IMR-90 (cell line): ENCODE measurements around the gene NKX6-2. TPM values are rescaled to one million over a fixed set of nuclear protein-coding genes. Genes with fewer than 3 reads are reported as not detected.

Experiments used
- ATAC-seq: fragments of 200-7000 bp; cut with Tn5 transposase; 2 replicates; pipeline ENCODE4 v1.9.1; 2020; ENCODE audit warnings: low read depth, mild to moderate bottlenecking, moderate library complexity
- BruUV-seq: library from RNA; stranded (reverse); fragments of 400-500 nt; replicated peaks from 2 replicates; lab custom pipeline; 2021; lab: Mats Ljungman, UMichigan
- CTCF ChIA-PET: fragments of 300-600 bp; formaldehyde crosslinking; extraction: SDS; loops from one replicate; lab custom pipeline; 2021; ENCODE audit warnings: antibody characterized with exemption; lab: Yijun Ruan, JAX
- POLR2A ChIA-PET: fragments of 300-600 bp; sonication (Branson Sonifier 250); formaldehyde crosslinking; loops from one replicate; lab custom pipeline; 2022; ENCODE audit warnings: antibody characterized with exemption; ENCODE audit not compliant: unreplicated experiment; lab: Charles Lee
- DNase-seq: peaks from one replicate; pipeline ENCODE4 v3.0.0; 2013
- H2AFZ ChIP-seq: replicated peaks from 2 replicates; pipeline ENCODE3; 2013; ENCODE audit warnings: low read length, mild to moderate bottlenecking; ENCODE audit not compliant: poor library complexity
- H2AK5ac ChIP-seq: 2 replicates; pipeline ENCODE4 v1.6.1; 2013; ENCODE audit warnings: low read depth, low read length, inconsistent platforms
- H2AK9ac ChIP-seq: replicated peaks from 2 replicates; pipeline ENCODE3; 2013; ENCODE audit warnings: mild to moderate bottlenecking, low read depth, low read length, moderate library complexity; ENCODE audit not compliant: poor library complexity
- H2BK120ac ChIP-seq: 2 replicates; pipeline ENCODE4 v1.6.1; 2013; ENCODE audit warnings: low read depth, low read length, inconsistent platforms
- H2BK15ac ChIP-seq: 3 replicates; pipeline ENCODE4 v1.6.1; 2013; ENCODE audit warnings: low read depth, low read length, inconsistent platforms
- H2BK20ac ChIP-seq: 2 replicates; pipeline ENCODE4 v1.6.1; 2013; ENCODE audit warnings: low read depth, mild to moderate bottlenecking, inconsistent platforms, low read length, moderate library complexity
- H2BK5ac ChIP-seq: 2 replicates; pipeline ENCODE4 v1.6.1; 2013; ENCODE audit warnings: mild to moderate bottlenecking, low read depth, low read length, inconsistent platforms; ENCODE audit not compliant: poor library complexity, severe bottlenecking
- H3K14ac ChIP-seq: replicated peaks from 2 replicates; pipeline ENCODE4 v1.6.1; 2013; ENCODE audit warnings: low read depth, low read length, inconsistent platforms
- H3K18ac ChIP-seq: 2 replicates; pipeline ENCODE4 v1.6.1; 2013; ENCODE audit warnings: low read depth, low read length, control low read depth
- H3K23ac ChIP-seq: 2 replicates; pipeline ENCODE4 v1.6.1; 2013; ENCODE audit warnings: low read depth, low read length, inconsistent platforms
- H3K27ac ChIP-seq: 2 replicates; pipeline ENCODE4 v1.5.1; 2013; ENCODE audit warnings: mild to moderate bottlenecking, control low read depth, low read length; ENCODE audit not compliant: insufficient read depth
- H3K27me3 ChIP-seq: 2 replicates; pipeline ENCODE4 v1.6.1; 2013; ENCODE audit warnings: low read length; ENCODE audit not compliant: control insufficient read depth, insufficient read depth
- H3K36me3 ChIP-seq: 2 replicates; pipeline ENCODE4 v1.6.1; 2013; ENCODE audit warnings: low read length, mixed read lengths; ENCODE audit not compliant: control insufficient read depth, insufficient read depth
- H3K4ac ChIP-seq: 2 replicates; pipeline ENCODE4 v1.6.1; 2013; ENCODE audit warnings: low read depth, low read length, inconsistent platforms
- H3K4me1 ChIP-seq: 2 replicates; pipeline ENCODE4 v1.6.1; 2013; ENCODE audit warnings: low read length, mixed read lengths; ENCODE audit not compliant: control insufficient read depth, insufficient read depth
- H3K4me2 ChIP-seq: 2 replicates; pipeline ENCODE4 v1.6.1; 2013; ENCODE audit warnings: low read depth, mild to moderate bottlenecking, control low read depth, low read length, moderate library complexity
- H3K4me3 ChIP-seq: 2 replicates; pipeline ENCODE4 v1.5.1; 2013; ENCODE audit warnings: low read depth, mild to moderate bottlenecking, control low read depth, low read length, moderate library complexity; ENCODE audit not compliant: insufficient read depth
- H3K56ac ChIP-seq: 2 replicates; pipeline ENCODE4 v1.6.1; 2013; ENCODE audit warnings: low read length, inconsistent platforms; ENCODE audit not compliant: insufficient read depth; ENCODE audit errors: extremely low read depth
- H3K79me1 ChIP-seq, 2 experiments: 2 replicates each; pipeline ENCODE4 v1.6.1; 2013; ENCODE audit warnings: low read length in 2 of 2, inconsistent platforms in 1 of 2, low read depth in 1 of 2
- H3K9ac ChIP-seq: 2 replicates; pipeline ENCODE4 v1.6.1; 2013; ENCODE audit warnings: low read depth, low read length, control low read depth
- H3K9me1 ChIP-seq: 2 replicates; pipeline ENCODE4 v1.6.1; 2013; ENCODE audit warnings: low read length, inconsistent platforms; ENCODE audit not compliant: insufficient read depth
- H3K9me3 ChIP-seq: 2 replicates; pipeline ENCODE4 v1.6.1; 2013; ENCODE audit warnings: low read length; ENCODE audit not compliant: control insufficient read depth, insufficient read depth
- H4K20me1 ChIP-seq: 2 replicates; pipeline ENCODE4 v1.6.1; 2013; ENCODE audit warnings: low read length, inconsistent platforms; ENCODE audit not compliant: insufficient read depth
- H4K5ac ChIP-seq: 2 replicates; pipeline ENCODE4 v1.6.1; 2013; ENCODE audit warnings: mild to moderate bottlenecking, low read depth, low read length, control low read depth
- H4K8ac ChIP-seq, 2 experiments: 2 replicates each; pipeline ENCODE4 v1.6.1; 2013; ENCODE audit warnings: low read depth in 2 of 2, low read length in 2 of 2, control low read depth in 1 of 2, inconsistent platforms in 1 of 2
- H4K91ac ChIP-seq: 2 replicates; pipeline ENCODE4 v1.6.1; 2013; ENCODE audit warnings: low read depth, low read length, inconsistent platforms; ENCODE audit not compliant: insufficient read depth
- BHLHE40 ChIP-seq: fragments of 150-350 bp; IDR thresholded peaks from 2 replicates; pipeline ENCODE4 v1.6.1; 2016; ENCODE audit warnings: mild to moderate bottlenecking, low read depth, low read length
- CEBPB ChIP-seq: IDR thresholded peaks from 2 replicates; pipeline ENCODE4 v1.6.1; 2012; ENCODE audit warnings: low read depth, low read length, improper control_type of control experiment
- FOS ChIP-seq: fragments of 150-350 bp; IDR thresholded peaks from 2 replicates; pipeline ENCODE4 v1.6.1; 2016; ENCODE audit warnings: low read depth, low read length
- MAZ ChIP-seq: IDR thresholded peaks from 2 replicates; pipeline ENCODE4 v1.6.1; 2012; ENCODE audit warnings: low read depth, mild to moderate bottlenecking, low read length, improper control_type of control experiment, moderate library complexity, borderline replicate concordance
- MXI1 ChIP-seq: IDR thresholded peaks from 2 replicates; pipeline ENCODE4 v1.6.1; 2012; ENCODE audit warnings: low read depth, mild to moderate bottlenecking, low read length, moderate library complexity, borderline replicate concordance
- NFE2L2 ChIP-seq: fragments of 150-350 bp; IDR thresholded peaks from 2 replicates; pipeline ENCODE4 v1.6.1; 2016; ENCODE audit warnings: low read depth, mild to moderate bottlenecking, low read length
- POLR2A ChIP-seq: IDR thresholded peaks from 2 replicates; pipeline ENCODE4 v1.6.1; 2012; ENCODE audit warnings: mild to moderate bottlenecking, low read depth, low read length
- RCOR1 ChIP-seq: IDR thresholded peaks from 2 replicates; pipeline ENCODE4 v1.6.1; 2012; ENCODE audit warnings: mild to moderate bottlenecking, low read length, improper control_type of control experiment; ENCODE audit not compliant: insufficient replicate concordance
- RFX5 ChIP-seq: IDR thresholded peaks from 2 replicates; pipeline ENCODE4 v1.8.0; 2012; ENCODE audit warnings: low read depth, mild to moderate bottlenecking, low read length, moderate library complexity
- SMC3 ChIP-seq: fragments of 150-350 bp; IDR thresholded peaks from 2 replicates; pipeline ENCODE4 v1.6.1; 2016; ENCODE audit warnings: low read depth, mild to moderate bottlenecking, antibody characterized with exemption, low read length, moderate library complexity
- WGBS, 2 experiments: methylation state at CpG; one replicate each; pipeline versions ENCODE4 v1.1.5 to v1.1.7; 2013; ENCODE audit warnings: missing lambda C conversion rate in 2 of 2; ENCODE audit not compliant: insufficient read length in 1 of 2; ENCODE audit errors: extremely low coverage in 2 of 2; 5-methylcytosine and 5-hydroxymethylcytosine counted together
- dilution Hi-C: fragments of 300-500 bp; cut with HindIII; formaldehyde crosslinking; loops from one replicate; pipeline ENCODE4 v1.14.3; 2018; ENCODE audit warnings: low sequenced_read_pairs; ENCODE audit not compliant: unreplicated experiment
- in situ Hi-C: fragments of 300-500 bp; cut with MboI; formaldehyde crosslinking; loops from 3 replicates; pipeline ENCODE4 v1.14.3; 2019; ENCODE audit warnings: low sequenced_read_pairs, inconsistent platforms, mixed read lengths
- intact Hi-C: fragments of 100-400 bp; cut with micrococcal nuclease; formaldehyde crosslinking; loops from 2 replicates; pipeline ENCODE4 v1.10.0; 2022
- polyA plus RNA-seq, 3 experiments: library from polyadenylated mRNA; depleted of rRNA; stranded (reverse); fragments of >200 nt; gene quantifications; 2 replicates each; pipeline ENCODE4 v1.2.3, GENCODE V29; 2012; ENCODE audit warnings: low replicate concordance in 1 of 3
- total RNA-seq: library from RNA; depleted of rRNA; stranded (reverse); fragments of >200 nt; gene quantifications from 2 replicates; pipeline ENCODE4 v1.2.3, GENCODE V29; 2012
- TF ChIP-seq, protein P1 (sequence below): fragments of 150-350 bp; IDR thresholded peaks from 2 replicates; pipeline ENCODE4 v1.6.1; 2017; ENCODE audit warnings: mild to moderate bottlenecking, antibody characterized with exemption, low read length, low read depth
- TF ChIP-seq, protein P2 (sequence below): conservative IDR thresholded peaks from 2 replicates; pipeline ENCODE4 v1.5.1; 2012; ENCODE audit warnings: mild to moderate bottlenecking, low read depth, low read length, improper control_type of control experiment
- TF ChIP-seq, protein P3 (sequence below): fragments of 150-350 bp; IDR thresholded peaks from 2 replicates; pipeline ENCODE4 v1.6.1; 2016; ENCODE audit warnings: low read depth, mild to moderate bottlenecking, low read length, moderate library complexity, borderline replicate concordance

The NKX6-2 gene
- total and polyA plus RNA-seq, 2 of the 4 experiments (the other 2 are of a cell fraction) = not detected

DNA sequence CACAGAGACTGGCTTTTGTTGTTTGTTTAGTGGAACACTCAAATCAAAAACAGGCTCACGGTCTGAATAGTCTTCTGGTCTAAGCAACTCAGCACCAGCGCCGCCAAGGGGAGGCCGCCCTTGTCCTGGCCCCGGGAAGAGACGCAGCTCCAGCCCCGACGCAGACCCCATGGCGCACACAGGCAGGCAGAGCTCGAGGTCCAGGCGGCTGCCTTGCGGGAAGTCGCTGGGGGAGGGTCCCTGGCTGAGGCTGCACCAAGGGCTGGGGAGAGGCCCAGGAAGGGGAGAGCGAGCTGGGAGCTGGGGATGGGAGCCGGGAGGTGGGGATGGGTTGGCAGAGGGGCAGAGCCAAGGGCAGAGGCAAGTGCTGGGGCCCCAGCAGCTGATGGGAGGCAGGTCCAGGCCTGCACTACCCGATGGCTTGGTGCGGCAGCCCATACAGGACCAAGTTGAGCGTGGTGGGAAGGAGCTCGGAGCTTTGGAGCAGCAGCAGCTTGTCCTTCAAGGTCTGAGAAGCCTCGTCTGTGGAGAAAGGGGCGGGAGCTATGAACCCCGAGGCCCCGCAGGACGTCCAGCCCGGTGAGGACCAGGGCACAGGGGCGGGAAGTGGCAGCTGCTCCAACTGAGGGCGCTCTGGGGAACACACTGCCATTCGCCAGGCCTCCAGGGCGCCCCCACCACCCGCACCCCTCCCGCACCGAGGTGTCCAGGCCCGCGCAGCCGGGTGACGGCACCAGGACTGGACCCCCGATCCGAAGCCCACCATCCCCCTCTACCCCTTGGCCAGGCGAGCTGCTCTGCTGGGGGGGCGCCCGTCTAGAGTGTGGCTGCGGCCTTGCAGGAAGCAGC, 22.7 kb upstream of the NKX6-2 start (continued):
- TF ChIP-seq, protein P1, sequence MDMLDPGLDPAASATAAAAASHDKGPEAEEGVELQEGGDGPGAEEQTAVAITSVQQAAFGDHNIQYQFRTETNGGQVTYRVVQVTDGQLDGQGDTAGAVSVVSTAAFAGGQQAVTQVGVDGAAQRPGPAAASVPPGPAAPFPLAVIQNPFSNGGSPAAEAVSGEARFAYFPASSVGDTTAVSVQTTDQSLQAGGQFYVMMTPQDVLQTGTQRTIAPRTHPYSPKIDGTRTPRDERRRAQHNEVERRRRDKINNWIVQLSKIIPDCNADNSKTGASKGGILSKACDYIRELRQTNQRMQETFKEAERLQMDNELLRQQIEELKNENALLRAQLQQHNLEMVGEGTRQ = no peak

DNA sequence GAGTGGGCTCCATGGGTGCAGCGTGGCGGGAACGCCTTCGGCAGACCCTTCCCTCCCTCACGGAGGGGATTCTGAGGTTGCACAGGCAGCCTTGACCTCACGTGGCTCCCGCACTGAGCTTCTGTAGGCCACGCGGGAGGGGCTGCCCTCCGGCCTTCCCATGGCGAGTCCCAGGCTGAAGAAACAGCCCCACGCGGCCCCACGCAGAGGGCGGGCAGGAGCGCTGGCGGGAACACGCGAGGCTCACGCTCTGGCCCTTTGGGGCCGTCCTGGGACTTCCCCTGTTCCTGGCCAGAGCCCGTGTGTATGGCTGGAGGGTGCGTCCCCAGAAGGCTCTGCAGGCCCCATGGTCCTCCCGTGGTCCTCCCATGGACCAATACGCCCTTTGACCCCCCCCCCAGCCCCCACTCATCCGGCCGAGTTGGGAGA, 21.7 kb upstream of the NKX6-2 start:
- Histone ChIP-seq H3K4ac (no peak overlapping the region), H3K27ac (no peak overlapping the region), H3K18ac (no peak overlapping the region), H3K27me3 (peaks cover 29% of the 10 kb centered on the region; the same call in 1 of the 2 replicates), H4K5ac (no peak overlapping the region), H3K79me1 (no peaks in the 10 kb centered on the region), H2BK120ac (no peak overlapping the region), H4K8ac (no peak overlapping the region), H2AK9ac (no peak overlapping the region), H2BK5ac (no peak overlapping the region), H2BK15ac (no peak overlapping the region), H3K36me3 (no peaks in the 10 kb centered on the region), H3K4me3 (no peak overlapping the region), H2BK20ac (no peak overlapping the region), H3K4me1 (no peaks in the 10 kb centered on the region), H4K20me1 (no peaks in the 10 kb centered on the region), H3K14ac (no peak overlapping the region), H3K4me2 (no peak overlapping the region), H4K91ac (no peak overlapping the region), H3K23ac (no peak overlapping the region), H3K9me1 (no peaks in the 10 kb centered on the region), H3K9me3 (no peaks in the 10 kb centered on the region), H2AK5ac (no peak overlapping the region), H2AFZ (no peak overlapping the region), H3K9ac (no peak overlapping the region), H3K56ac (no peak overlapping the region)
- ATAC-seq = no peak
- 94% methylated on average over 6 of the region's 27 CpGs; no CpG with 5 or more reads in 1 of the 2 experiments for WGBS, 2 experiments
- ChIA-PET CTCF (no interaction called here), POLR2A (no interaction called here)
- dilution Hi-C loops (no loop called here), in situ Hi-C loops (no loop called here), intact Hi-C loops (no loop called here)
- no peak for DNase-seq
- no peak for TF ChIP-seq RFX5
- TF ChIP-seq SMC3 = no peak
- TF ChIP-seq FOS = no peak
- no peak for TF ChIP-seq BHLHE40
- TF ChIP-seq MXI1 = no peak
- TF ChIP-seq RCOR1 = no peak
- no peak for TF ChIP-seq POLR2A
- no peak for TF ChIP-seq NFE2L2
- TF ChIP-seq, protein P2, sequence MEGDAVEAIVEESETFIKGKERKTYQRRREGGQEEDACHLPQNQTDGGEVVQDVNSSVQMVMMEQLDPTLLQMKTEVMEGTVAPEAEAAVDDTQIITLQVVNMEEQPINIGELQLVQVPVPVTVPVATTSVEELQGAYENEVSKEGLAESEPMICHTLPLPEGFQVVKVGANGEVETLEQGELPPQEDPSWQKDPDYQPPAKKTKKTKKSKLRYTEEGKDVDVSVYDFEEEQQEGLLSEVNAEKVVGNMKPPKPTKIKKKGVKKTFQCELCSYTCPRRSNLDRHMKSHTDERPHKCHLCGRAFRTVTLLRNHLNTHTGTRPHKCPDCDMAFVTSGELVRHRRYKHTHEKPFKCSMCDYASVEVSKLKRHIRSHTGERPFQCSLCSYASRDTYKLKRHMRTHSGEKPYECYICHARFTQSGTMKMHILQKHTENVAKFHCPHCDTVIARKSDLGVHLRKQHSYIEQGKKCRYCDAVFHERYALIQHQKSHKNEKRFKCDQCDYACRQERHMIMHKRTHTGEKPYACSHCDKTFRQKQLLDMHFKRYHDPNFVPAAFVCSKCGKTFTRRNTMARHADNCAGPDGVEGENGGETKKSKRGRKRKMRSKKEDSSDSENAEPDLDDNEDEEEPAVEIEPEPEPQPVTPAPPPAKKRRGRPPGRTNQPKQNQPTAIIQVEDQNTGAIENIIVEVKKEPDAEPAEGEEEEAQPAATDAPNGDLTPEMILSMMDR = no peak
- no peak for TF ChIP-seq CEBPB
- no peak for TF ChIP-seq MAZ
- TF ChIP-seq, protein P3, sequence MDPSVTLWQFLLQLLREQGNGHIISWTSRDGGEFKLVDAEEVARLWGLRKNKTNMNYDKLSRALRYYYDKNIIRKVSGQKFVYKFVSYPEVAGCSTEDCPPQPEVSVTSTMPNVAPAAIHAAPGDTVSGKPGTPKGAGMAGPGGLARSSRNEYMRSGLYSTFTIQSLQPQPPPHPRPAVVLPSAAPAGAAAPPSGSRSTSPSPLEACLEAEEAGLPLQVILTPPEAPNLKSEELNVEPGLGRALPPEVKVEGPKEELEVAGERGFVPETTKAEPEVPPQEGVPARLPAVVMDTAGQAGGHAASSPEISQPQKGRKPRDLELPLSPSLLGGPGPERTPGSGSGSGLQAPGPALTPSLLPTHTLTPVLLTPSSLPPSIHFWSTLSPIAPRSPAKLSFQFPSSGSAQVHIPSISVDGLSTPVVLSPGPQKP = no peak
- BruUV-seq = no TSS peak
